Ishikawa (cell line): ENCODE data around the gene TMOD4.

Source experiments
- CEBPB ChIP-seq: IDR thresholded peaks from 2 replicates; pipeline ENCODE4 v1.6.1; 2012
- EGR1 ChIP-seq: IDR thresholded peaks from 2 replicates; pipeline ENCODE4 v1.6.1; 2012
- MAX ChIP-seq: IDR thresholded peaks from 2 replicates; pipeline ENCODE4 v1.6.1; 2012
- REST ChIP-seq: IDR thresholded peaks from 2 replicates; pipeline ENCODE4 v1.6.1; 2012; ENCODE audit warnings: low read depth, mild to moderate bottlenecking
- TAF1 ChIP-seq: IDR thresholded peaks from 2 replicates; pipeline ENCODE4 v1.6.1; 2012; ENCODE audit warnings: low read depth, mild to moderate bottlenecking
- TEAD4 ChIP-seq: IDR thresholded peaks from 2 replicates; pipeline ENCODE4 v1.6.1; 2012
- ZBTB7A ChIP-seq: IDR thresholded peaks from 2 replicates; pipeline ENCODE4 v1.6.1; 2012; ENCODE audit warnings: low read depth

GRCh38 chr1:151167116-151167515 is 8.7 kb downstream of the TMOD4 start:
- TF ChIP-seq MAX, result no peak
- TF ChIP-seq REST, result no peak
- TF ChIP-seq EGR1, result no peak
- TF ChIP-seq CEBPB, result no peak
- no peak for TF ChIP-seq TEAD4
- no peak for TF ChIP-seq TAF1
- no peak for TF ChIP-seq ZBTB7A
